Measurements from ENCODE around the gene COX6A2. TPM values are rescaled to one million over a fixed set of nuclear protein-coding genes. Genes with fewer than 3 reads are reported as not detected.

COX6A2 gene
- total and polyA plus RNA-seq, 2 donors (not counting 1 experiment from before 2014, with no cell fraction given), result not detected

GRCh38 chr16:31471241-31471874 is 43.2 kb upstream of the COX6A2 start:
- Histone ChIP-seq H3K4me2 (ENCODE audit: extremely low read depth, insufficient read depth, low read length) (peak overlapping the region; percentile 96), H3K9ac (ENCODE audit: insufficient read depth, low read length) (peak overlapping the region; percentile 71), H2AFZ (ENCODE audit: low read length) (peak overlapping the region; percentile 54), H3K4me1 (ENCODE audit: control insufficient read depth, extremely low read depth, insufficient read depth, low read length) (peaks cover 16% of the 10 kb centered on the region), H4K20me1 (ENCODE audit: control insufficient read depth, extremely low read depth, insufficient read depth, low read length) (no peaks in the 10 kb centered on the region), H3K79me2 (ENCODE audit: control insufficient read depth, insufficient read depth, low read length) (peaks cover 15% of the 10 kb centered on the region), H3K4me3 (replicated peaks in 1 of 4; ENCODE audit: control extremely low read depth in 1 of 4, insufficient read depth in 1 of 4, low read depth in 3 of 4, low read length in 4 of 4) (peak overlapping the region; percentile 68 to 92 (median 80)), H3K27me3 (ENCODE audit: control insufficient read depth, insufficient read depth, low read length) (no peaks in the 10 kb centered on the region), H3K36me3 (ENCODE audit: control insufficient read depth, insufficient read depth, low read length) (peaks cover 34% of the 10 kb centered on the region), H3K9me3 (ENCODE audit: control insufficient read depth, insufficient read depth, low read depth, low read length) (no peaks in the 10 kb centered on the region), H3K27ac (ENCODE audit: insufficient read depth, low read length) (peak overlapping the region; percentile 93)
- no peak for DNase-seq (ENCODE audit: low read depth in 2 of 2)
- TF ChIP-seq, protein P1, sequence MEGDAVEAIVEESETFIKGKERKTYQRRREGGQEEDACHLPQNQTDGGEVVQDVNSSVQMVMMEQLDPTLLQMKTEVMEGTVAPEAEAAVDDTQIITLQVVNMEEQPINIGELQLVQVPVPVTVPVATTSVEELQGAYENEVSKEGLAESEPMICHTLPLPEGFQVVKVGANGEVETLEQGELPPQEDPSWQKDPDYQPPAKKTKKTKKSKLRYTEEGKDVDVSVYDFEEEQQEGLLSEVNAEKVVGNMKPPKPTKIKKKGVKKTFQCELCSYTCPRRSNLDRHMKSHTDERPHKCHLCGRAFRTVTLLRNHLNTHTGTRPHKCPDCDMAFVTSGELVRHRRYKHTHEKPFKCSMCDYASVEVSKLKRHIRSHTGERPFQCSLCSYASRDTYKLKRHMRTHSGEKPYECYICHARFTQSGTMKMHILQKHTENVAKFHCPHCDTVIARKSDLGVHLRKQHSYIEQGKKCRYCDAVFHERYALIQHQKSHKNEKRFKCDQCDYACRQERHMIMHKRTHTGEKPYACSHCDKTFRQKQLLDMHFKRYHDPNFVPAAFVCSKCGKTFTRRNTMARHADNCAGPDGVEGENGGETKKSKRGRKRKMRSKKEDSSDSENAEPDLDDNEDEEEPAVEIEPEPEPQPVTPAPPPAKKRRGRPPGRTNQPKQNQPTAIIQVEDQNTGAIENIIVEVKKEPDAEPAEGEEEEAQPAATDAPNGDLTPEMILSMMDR (conservative IDR thresholded peaks at IDR 0.05 in 1 of 2, IDR thresholded peaks at IDR 0.05 in 1 of 2; ENCODE audit: low read depth in 1 of 2, low read length in 2 of 2), result no peak
- TF ChIP-seq EZH2 (IDR thresholded peaks at IDR 0.05; ENCODE audit: low read length, missing control alignments), result no peak

DNA sequence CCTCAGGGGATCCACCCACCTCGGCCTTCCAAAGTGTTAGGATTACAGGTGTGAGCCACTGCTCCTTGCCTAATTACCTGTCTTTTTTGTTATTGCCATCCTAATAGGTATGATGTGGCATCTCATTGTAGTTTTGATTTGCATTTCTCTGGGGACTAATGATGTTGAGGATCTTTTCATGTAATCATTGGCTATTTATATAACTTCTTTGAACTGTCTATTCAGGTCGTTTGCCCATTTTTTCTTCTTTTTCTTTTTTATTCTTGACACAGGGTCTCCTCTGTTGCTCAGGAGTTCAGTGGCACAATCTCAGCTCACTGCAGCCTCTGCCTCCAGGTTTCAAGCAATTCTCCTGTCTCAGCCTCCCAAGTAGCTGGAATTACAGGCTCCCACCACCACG is 42.5 kb upstream of the COX6A2 start:
- Histone ChIP-seq H3K27me3 (ENCODE audit: control insufficient read depth, insufficient read depth, low read length) (no peaks in the 10 kb centered on the region), H3K9ac (ENCODE audit: insufficient read depth, low read length) (no peak overlapping the region), H3K36me3 (ENCODE audit: control insufficient read depth, insufficient read depth, low read length) (peaks cover 30% of the 10 kb centered on the region), H3K79me2 (ENCODE audit: control insufficient read depth, insufficient read depth, low read length) (peaks cover 13% of the 10 kb centered on the region), H3K4me3 (replicated peaks in 1 of 4; ENCODE audit: control extremely low read depth in 1 of 4, insufficient read depth in 1 of 4, low read depth in 3 of 4, low read length in 4 of 4) (peak overlapping the region; percentile 68 to 92 (median 80)), H3K4me2 (ENCODE audit: extremely low read depth, insufficient read depth, low read length) (peak overlapping the region; percentile 96), H2AFZ (ENCODE audit: low read length) (no peak overlapping the region), H3K9me3 (ENCODE audit: control insufficient read depth, insufficient read depth, low read depth, low read length) (no peaks in the 10 kb centered on the region), H4K20me1 (ENCODE audit: control insufficient read depth, extremely low read depth, insufficient read depth, low read length) (no peaks in the 10 kb centered on the region), H3K27ac (ENCODE audit: insufficient read depth, low read length) (peak overlapping the region; percentile 93), H3K4me1 (ENCODE audit: control insufficient read depth, extremely low read depth, insufficient read depth, low read length) (peaks cover 16% of the 10 kb centered on the region)
- no peak for DNase-seq (ENCODE audit: low read depth in 2 of 2)
- no peak for TF ChIP-seq EZH2 (IDR thresholded peaks at IDR 0.05; ENCODE audit: low read length, missing control alignments)
- TF ChIP-seq, protein P1 (conservative IDR thresholded peaks at IDR 0.05 in 1 of 2, IDR thresholded peaks at IDR 0.05 in 1 of 2; ENCODE audit: low read depth in 1 of 2, low read length in 2 of 2), result no peak

DNA sequence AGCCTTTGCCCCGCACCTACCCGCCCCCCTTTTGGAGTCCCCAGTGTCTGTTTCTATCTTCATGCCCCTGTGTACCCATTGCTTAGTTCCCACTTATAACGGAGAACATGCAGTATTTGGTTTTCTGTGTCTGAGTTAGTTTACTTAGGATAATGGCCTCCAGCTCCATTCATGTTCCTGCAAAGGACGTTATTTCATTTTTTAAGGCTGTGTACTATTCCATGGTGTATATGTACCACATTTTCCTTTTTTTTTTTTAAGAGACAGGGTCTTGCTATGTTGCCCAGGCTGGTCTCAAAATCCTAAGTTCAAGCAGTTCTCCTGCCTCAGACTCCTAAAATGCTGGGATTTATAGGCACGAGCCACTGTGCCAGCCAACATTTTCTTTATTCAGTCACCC is 39.7 kb upstream of the COX6A2 start:
- H3K9me3 ChIP-seq (ENCODE audit: control insufficient read depth, insufficient read depth, low read depth, low read length), result no peaks in the 10 kb centered on the region
- no peak for DNase-seq (ENCODE audit: low read depth in 2 of 2)
- peaks cover 6% of the 10 kb centered on the region for H3K4me1 ChIP-seq (ENCODE audit: control insufficient read depth, extremely low read depth, insufficient read depth, low read length)
- peaks cover 4% of the 10 kb centered on the region for H3K79me2 ChIP-seq (ENCODE audit: control insufficient read depth, insufficient read depth, low read length)
- no peak overlapping the region for H3K27ac ChIP-seq (ENCODE audit: insufficient read depth, low read length)
- no peaks in the 10 kb centered on the region for H4K20me1 ChIP-seq (ENCODE audit: control insufficient read depth, extremely low read depth, insufficient read depth, low read length)
- TF ChIP-seq, protein P1 (conservative IDR thresholded peaks at IDR 0.05 in 1 of 2, IDR thresholded peaks at IDR 0.05 in 1 of 2; ENCODE audit: low read depth in 1 of 2, low read length in 2 of 2), result no peak
- no peak for TF ChIP-seq EZH2 (IDR thresholded peaks at IDR 0.05; ENCODE audit: low read length, missing control alignments)
- H3K27me3 ChIP-seq (ENCODE audit: control insufficient read depth, insufficient read depth, low read length), result no peaks in the 10 kb centered on the region
- no peak overlapping the region for H3K4me3 ChIP-seq (replicated peaks in 1 of 4; ENCODE audit: control extremely low read depth in 1 of 4, insufficient read depth in 1 of 4, low read depth in 3 of 4, low read length in 4 of 4)
- H3K36me3 ChIP-seq (ENCODE audit: control insufficient read depth, insufficient read depth, low read length), result peaks cover 17% of the 10 kb centered on the region
- no peak overlapping the region for H3K4me2 ChIP-seq (ENCODE audit: extremely low read depth, insufficient read depth, low read length)
- no peak overlapping the region for H3K9ac ChIP-seq (ENCODE audit: insufficient read depth, low read length)
- no peak overlapping the region for H2AFZ ChIP-seq (ENCODE audit: low read length)

All from fibroblast of lung (primary cell).